ENCODE measurements around the gene POLH.

DNA sequence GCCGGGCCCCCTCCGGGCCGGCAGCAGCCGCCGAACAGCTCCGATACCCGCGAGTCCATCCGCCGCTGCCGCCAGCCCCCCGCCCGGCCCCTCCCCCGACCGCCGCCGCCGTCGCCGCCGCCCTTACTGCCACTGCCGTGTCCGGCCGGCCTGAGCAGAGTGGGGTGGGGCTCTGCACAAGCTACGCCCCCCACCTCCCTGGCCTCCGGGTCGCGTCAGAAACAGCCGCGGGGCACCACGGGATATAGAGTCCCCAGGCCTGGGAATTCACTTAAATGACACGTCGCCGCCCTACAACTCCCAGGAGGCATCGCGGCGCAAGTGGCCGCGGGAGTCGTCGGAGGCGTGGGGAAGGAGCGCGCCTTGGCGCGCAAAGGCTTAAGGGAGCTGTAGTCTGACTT lies 53.1 kb downstream of the POLH start, which contains the start of gene GTPBP2:
- TF ChIP-seq CBX1 (IDR thresholded peaks at IDR 0.05; ENCODE audit: low read depth) (no peak), BRF1 (IDR thresholded peaks at IDR 0.05; ENCODE audit: borderline replicate concordance, extremely low read depth, insufficient read length) (no peak), POLR2AphosphoS2 (IDR thresholded peaks at IDR 0.05; ENCODE audit: low read length) (no peak), RAD21 (CRISPR knock-in tag; conservative IDR thresholded peaks at IDR 0.05 in 1 of 2, IDR thresholded peaks at IDR 0.05 in 1 of 2) (no peak), RBM39 (optimal IDR thresholded peaks at IDR 0.05; ENCODE audit: low read depth, low read length) (no peak), PHTF2 (CRISPR knock-in tag; IDR thresholded peaks at IDR 0.05) (no peak)
- TF ChIP-seq, protein P1, sequence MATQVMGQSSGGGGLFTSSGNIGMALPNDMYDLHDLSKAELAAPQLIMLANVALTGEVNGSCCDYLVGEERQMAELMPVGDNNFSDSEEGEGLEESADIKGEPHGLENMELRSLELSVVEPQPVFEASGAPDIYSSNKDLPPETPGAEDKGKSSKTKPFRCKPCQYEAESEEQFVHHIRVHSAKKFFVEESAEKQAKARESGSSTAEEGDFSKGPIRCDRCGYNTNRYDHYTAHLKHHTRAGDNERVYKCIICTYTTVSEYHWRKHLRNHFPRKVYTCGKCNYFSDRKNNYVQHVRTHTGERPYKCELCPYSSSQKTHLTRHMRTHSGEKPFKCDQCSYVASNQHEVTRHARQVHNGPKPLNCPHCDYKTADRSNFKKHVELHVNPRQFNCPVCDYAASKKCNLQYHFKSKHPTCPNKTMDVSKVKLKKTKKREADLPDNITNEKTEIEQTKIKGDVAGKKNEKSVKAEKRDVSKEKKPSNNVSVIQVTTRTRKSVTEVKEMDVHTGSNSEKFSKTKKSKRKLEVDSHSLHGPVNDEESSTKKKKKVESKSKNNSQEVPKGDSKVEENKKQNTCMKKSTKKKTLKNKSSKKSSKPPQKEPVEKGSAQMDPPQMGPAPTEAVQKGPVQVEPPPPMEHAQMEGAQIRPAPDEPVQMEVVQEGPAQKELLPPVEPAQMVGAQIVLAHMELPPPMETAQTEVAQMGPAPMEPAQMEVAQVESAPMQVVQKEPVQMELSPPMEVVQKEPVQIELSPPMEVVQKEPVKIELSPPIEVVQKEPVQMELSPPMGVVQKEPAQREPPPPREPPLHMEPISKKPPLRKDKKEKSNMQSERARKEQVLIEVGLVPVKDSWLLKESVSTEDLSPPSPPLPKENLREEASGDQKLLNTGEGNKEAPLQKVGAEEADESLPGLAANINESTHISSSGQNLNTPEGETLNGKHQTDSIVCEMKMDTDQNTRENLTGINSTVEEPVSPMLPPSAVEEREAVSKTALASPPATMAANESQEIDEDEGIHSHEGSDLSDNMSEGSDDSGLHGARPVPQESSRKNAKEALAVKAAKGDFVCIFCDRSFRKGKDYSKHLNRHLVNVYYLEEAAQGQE (IDR thresholded peaks at IDR 0.05; ENCODE audit: borderline replicate concordance) = no peak
- TF ChIP-seq, protein P1 (CRISPR knock-in tag; IDR thresholded peaks at IDR 0.05; ENCODE audit: low read depth) = no peak
- TF ChIP-seq, protein P2, sequence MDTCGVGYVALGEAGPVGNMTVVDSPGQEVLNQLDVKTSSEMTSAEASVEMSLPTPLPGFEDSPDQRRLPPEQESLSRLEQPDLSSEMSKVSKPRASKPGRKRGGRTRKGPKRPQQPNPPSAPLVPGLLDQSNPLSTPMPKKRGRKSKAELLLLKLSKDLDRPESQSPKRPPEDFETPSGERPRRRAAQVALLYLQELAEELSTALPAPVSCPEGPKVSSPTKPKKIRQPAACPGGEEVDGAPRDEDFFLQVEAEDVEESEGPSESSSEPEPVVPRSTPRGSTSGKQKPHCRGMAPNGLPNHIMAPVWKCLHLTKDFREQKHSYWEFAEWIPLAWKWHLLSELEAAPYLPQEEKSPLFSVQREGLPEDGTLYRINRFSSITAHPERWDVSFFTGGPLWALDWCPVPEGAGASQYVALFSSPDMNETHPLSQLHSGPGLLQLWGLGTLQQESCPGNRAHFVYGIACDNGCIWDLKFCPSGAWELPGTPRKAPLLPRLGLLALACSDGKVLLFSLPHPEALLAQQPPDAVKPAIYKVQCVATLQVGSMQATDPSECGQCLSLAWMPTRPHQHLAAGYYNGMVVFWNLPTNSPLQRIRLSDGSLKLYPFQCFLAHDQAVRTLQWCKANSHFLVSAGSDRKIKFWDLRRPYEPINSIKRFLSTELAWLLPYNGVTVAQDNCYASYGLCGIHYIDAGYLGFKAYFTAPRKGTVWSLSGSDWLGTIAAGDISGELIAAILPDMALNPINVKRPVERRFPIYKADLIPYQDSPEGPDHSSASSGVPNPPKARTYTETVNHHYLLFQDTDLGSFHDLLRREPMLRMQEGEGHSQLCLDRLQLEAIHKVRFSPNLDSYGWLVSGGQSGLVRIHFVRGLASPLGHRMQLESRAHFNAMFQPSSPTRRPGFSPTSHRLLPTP (IDR thresholded peaks at IDR 0.05; ENCODE audit: borderline replicate concordance, extremely low read depth, insufficient read length) = no peak
- TF ChIP-seq, protein P3, sequence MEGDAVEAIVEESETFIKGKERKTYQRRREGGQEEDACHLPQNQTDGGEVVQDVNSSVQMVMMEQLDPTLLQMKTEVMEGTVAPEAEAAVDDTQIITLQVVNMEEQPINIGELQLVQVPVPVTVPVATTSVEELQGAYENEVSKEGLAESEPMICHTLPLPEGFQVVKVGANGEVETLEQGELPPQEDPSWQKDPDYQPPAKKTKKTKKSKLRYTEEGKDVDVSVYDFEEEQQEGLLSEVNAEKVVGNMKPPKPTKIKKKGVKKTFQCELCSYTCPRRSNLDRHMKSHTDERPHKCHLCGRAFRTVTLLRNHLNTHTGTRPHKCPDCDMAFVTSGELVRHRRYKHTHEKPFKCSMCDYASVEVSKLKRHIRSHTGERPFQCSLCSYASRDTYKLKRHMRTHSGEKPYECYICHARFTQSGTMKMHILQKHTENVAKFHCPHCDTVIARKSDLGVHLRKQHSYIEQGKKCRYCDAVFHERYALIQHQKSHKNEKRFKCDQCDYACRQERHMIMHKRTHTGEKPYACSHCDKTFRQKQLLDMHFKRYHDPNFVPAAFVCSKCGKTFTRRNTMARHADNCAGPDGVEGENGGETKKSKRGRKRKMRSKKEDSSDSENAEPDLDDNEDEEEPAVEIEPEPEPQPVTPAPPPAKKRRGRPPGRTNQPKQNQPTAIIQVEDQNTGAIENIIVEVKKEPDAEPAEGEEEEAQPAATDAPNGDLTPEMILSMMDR (IDR thresholded peaks at IDR 0.05 in 2 of 3, conservative IDR thresholded peaks at IDR 0.05 in 1 of 3; ENCODE audit: insufficient read depth in 2 of 3, low read depth in 1 of 3, low read length in 3 of 3) = peak in 1 of 3 experiments; percentile 17; a peak in 2 of 6 replicates
- TF ChIP-seq, protein P4, sequence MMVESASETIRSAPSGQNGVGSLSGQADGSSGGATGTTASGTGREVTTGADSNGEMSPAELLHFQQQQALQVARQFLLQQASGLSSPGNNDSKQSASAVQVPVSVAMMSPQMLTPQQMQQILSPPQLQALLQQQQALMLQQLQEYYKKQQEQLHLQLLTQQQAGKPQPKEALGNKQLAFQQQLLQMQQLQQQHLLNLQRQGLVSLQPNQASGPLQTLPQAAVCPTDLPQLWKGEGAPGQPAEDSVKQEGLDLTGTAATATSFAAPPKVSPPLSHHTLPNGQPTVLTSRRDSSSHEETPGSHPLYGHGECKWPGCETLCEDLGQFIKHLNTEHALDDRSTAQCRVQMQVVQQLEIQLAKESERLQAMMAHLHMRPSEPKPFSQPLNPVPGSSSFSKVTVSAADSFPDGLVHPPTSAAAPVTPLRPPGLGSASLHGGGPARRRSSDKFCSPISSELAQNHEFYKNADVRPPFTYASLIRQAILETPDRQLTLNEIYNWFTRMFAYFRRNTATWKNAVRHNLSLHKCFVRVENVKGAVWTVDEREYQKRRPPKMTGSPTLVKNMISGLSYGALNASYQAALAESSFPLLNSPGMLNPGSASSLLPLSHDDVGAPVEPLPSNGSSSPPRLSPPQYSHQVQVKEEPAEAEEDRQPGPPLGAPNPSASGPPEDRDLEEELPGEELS (CRISPR knock-in tag; IDR thresholded peaks at IDR 0.05; ENCODE audit: borderline replicate concordance) = no peak; the same call in 1 of the 2 replicates
